Ascending aorta (tissue), 2 donors: Measurements from ENCODE around the gene BBX. TPM values are rescaled to one million over a fixed set of nuclear protein-coding genes. Genes with fewer than 3 reads are reported as not detected.

Source experiments
- DNase-seq, 2 donors: peaks; one replicate each; pipeline ENCODE4 v3.0.0-alpha.2; 2019; ENCODE audit warnings: low spot score in 2 of 2
- H3K27ac ChIP-seq, 2 donors: fragments of 200-600 bp; sonication (generic); one replicate each; pipeline ENCODE4 v1.5.1; 2016 to 2017; ENCODE audit warnings: mild to moderate bottlenecking in 1 of 2
- H3K27me3 ChIP-seq: fragments of 200-600 bp; sonication (generic); one replicate; pipeline ENCODE4 v1.5.1; 2017
- H3K36me3 ChIP-seq, 2 donors: fragments of 200-600 bp; sonication (generic); one replicate each; pipeline ENCODE4 v1.5.1; 2016
- H3K4me1 ChIP-seq, 2 donors: fragments of 200-600 bp; sonication (generic); one replicate each; pipeline ENCODE4 v1.5.1; 2016 to 2017; ENCODE audit warnings: mild to moderate bottlenecking in 1 of 2
- H3K4me3 ChIP-seq, 2 donors: fragments of 200-600 bp; sonication (generic); one replicate each; pipeline ENCODE4 v1.5.1; 2016 to 2017; ENCODE audit warnings: mild to moderate bottlenecking in 1 of 2
- H3K9me3 ChIP-seq, 2 donors: fragments of 200-600 bp; sonication (generic); one replicate each; pipeline ENCODE4 v1.5.1; 2016
- intact Hi-C: fragments of 100-400 bp; cut with DNase I; formaldehyde crosslinking; loops from one replicate; pipeline ENCODE4 v1.15.1; 2023
- total RNA-seq: library from RNA; depleted of rRNA; stranded (reverse); fragments of >200 nt; gene quantifications from one replicate; pipeline ENCODE4 v1.1.0, GENCODE V29; 2016
- TF ChIP-seq, protein P1 (sequence below), 3 experiments: fragments of 200-600 bp in 2 of 3; fragments of 450-650 bp in 1 of 3; sonication (generic) in 2 of 3; IDR thresholded peaks; one replicate each; pipeline ENCODE4 v1.5.1; 2016 to 2019; ENCODE audit warnings: antibody characterized with exemption in 3 of 3, mild to moderate bottlenecking in 1 of 3, moderate library complexity in 1 of 3

BBX gene
- total RNA-seq, 1 donor from 2014 or later, result 18.0 TPM

DNA sequence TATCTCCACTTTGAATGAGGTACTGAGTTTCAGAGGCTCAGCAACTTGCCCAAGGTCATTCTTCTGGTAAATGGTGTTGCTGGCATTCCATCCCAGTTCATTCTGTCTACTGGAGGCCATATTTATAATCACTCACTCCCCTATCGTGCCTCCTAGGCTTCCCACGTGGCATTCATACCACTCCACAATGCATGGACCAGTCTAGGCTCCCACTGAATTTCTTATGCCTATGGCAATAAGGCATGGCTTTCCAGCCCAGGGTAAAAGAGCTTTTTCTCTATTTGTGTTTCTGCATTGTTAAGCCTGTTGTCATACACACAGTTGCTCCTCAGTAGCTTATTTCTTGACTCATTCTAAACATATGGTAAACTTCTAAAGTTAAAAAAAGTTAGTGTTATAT lies 19.9 kb downstream of the BBX start:
- H3K4me1 ChIP-seq, result no peaks in the 10 kb centered on the region
- TF ChIP-seq, protein P1, sequence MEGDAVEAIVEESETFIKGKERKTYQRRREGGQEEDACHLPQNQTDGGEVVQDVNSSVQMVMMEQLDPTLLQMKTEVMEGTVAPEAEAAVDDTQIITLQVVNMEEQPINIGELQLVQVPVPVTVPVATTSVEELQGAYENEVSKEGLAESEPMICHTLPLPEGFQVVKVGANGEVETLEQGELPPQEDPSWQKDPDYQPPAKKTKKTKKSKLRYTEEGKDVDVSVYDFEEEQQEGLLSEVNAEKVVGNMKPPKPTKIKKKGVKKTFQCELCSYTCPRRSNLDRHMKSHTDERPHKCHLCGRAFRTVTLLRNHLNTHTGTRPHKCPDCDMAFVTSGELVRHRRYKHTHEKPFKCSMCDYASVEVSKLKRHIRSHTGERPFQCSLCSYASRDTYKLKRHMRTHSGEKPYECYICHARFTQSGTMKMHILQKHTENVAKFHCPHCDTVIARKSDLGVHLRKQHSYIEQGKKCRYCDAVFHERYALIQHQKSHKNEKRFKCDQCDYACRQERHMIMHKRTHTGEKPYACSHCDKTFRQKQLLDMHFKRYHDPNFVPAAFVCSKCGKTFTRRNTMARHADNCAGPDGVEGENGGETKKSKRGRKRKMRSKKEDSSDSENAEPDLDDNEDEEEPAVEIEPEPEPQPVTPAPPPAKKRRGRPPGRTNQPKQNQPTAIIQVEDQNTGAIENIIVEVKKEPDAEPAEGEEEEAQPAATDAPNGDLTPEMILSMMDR (IDR thresholded peaks at IDR 0.05), result no peak
- H3K9me3 ChIP-seq, result no peaks in the 10 kb centered on the region
- no peaks in the 10 kb centered on the region for H3K36me3 ChIP-seq
- no peak for DNase-seq
- no peak overlapping the region for H3K27ac ChIP-seq
- H3K27me3 ChIP-seq, result no peaks in the 10 kb centered on the region
- no peak overlapping the region for H3K4me3 ChIP-seq
- intact Hi-C loops, result no loop called here

DNA sequence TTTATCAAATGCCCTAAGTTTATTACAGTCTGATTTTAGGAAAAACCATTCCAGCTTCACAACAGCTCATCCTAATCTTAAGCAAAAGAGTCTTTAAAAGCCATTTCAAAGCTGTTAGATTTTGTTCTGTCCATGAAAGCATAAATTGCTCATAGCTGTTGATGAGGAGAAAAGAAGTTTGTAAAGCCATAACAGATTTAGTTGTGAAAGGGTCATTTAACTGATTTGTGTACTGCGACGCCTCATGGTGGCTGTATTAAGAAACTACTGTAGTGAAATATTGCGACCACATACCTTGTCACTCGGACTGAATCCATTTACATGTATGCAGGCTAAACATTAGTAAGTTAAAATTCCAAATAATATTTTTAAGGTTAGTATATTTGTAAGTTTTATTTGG lies 20.9 kb downstream of the BBX start:
- Histone ChIP-seq H3K4me1 (no peaks in the 10 kb centered on the region), H3K36me3 (no peaks in the 10 kb centered on the region), H3K27ac (no peak overlapping the region), H3K4me3 (no peak overlapping the region), H3K9me3 (no peaks in the 10 kb centered on the region), H3K27me3 (no peaks in the 10 kb centered on the region)
- DNase-seq, result no peak
- TF ChIP-seq, protein P1 (IDR thresholded peaks at IDR 0.05), result peak in 1 of 3 experiments; percentile 22
- intact Hi-C loops, result no loop called here

DNA sequence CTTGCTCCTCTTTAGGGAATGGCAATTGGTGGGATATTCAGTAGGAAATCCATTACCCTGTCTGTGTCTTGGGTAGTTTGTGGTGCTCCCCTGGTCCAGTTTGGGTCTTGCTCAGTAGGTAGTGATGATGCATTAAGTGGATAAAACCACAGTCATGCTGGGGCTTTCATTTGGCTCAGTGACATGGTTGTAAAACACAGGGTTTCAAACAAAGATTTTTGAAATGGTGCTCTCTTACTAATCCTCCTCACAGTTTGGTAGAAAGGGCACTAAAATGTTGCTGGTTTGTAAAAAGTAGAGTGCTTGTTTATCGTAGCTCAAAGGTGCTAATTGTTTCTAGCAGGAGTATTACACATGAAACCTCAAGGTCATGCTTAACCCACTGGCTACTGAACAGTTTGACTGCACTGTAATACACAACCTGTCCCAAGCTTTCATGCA lies 22.9 kb downstream of the BBX start:
- Histone ChIP-seq H3K27ac (no peak overlapping the region), H3K4me3 (no peak overlapping the region), H3K27me3 (no peaks in the 10 kb centered on the region), H3K9me3 (no peaks in the 10 kb centered on the region), H3K4me1 (no peaks in the 10 kb centered on the region), H3K36me3 (no peaks in the 10 kb centered on the region)
- intact Hi-C loops, result no loop called here
- DNase-seq, result no peak
- TF ChIP-seq, protein P1 (IDR thresholded peaks at IDR 0.05), result no peak

DNA sequence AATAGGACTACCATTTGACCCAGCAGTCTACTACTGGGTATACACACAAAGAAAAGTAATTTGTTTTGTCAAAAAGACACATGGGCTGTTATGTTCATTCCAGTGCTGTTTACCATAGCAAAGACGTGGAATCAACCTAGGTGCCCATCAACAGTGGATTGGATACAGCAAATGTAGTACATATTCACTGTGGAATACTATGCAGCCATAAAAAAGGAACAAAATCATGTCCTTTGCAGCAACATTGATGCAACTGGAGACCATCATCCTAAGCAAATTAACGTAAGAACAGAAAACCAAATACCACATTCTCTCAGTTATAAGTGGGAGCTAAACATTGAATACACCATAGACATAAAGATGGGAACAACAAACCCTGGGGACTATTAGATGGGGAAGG lies 25.8 kb downstream of the BBX start:
- intact Hi-C loops, result no loop called here
- Histone ChIP-seq H3K27me3 (no peaks in the 10 kb centered on the region), H3K4me1 (no peaks in the 10 kb centered on the region), H3K27ac (no peak overlapping the region), H3K36me3 (no peaks in the 10 kb centered on the region), H3K9me3 (no peaks in the 10 kb centered on the region), H3K4me3 (no peak overlapping the region)
- no peak for DNase-seq
- TF ChIP-seq, protein P1 (IDR thresholded peaks at IDR 0.05), result no peak

DNA sequence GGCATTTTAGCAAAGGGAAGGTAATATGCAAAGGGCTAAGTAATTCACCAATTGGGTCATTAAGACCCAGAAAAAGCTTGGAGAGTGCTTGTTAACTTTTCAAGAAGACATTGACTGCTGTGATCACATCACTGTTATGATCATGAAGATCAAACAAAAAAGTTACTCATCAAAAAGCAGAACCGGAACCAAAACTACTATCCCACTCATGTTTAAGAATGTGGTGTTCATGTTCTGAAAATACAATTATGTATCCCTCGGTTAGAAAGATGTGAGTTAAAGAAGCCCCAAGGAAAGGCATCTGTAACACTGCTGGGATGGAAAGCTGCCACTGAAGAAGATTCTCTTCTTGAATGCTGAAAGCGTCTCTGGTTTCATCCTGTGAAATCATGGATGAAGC lies 32.6 kb downstream of the BBX start:
- Histone ChIP-seq H3K4me1 (peaks cover 0 to 3% of the 10 kb centered on the region in 2 donors), H3K27me3 (no peaks in the 10 kb centered on the region), H3K27ac (no peak overlapping the region), H3K9me3 (no peaks in the 10 kb centered on the region), H3K36me3 (no peaks in the 10 kb centered on the region), H3K4me3 (no peak overlapping the region)
- intact Hi-C loops, result no loop called here
- TF ChIP-seq, protein P1 (IDR thresholded peaks at IDR 0.05), result no peak
- DNase-seq, result no peak

DNA sequence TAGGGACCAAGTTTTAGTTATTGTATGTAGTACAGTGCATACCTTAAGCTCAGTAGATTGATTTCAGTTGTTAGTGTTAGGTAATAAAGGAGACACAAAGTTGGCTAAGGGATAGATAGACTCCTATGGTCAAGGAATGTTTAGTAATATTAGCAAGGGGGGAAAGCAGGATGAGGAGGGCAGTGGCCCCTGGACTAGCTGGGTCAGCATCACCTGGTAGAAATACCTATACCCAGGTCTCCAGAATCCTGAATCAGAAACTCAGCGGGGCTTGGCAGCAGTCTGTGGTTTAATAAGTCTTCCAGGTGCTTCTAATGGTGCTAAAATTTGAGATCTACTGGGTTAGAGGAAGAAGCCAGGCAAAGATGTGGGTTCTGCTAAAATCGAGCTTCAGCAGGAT lies 35.0 kb downstream of the BBX start:
- Histone ChIP-seq H3K4me3 (no peak overlapping the region), H3K36me3 (no peaks in the 10 kb centered on the region), H3K27me3 (no peaks in the 10 kb centered on the region), H3K4me1 (peaks cover 0 to 3% of the 10 kb centered on the region in 2 donors), H3K9me3 (no peaks in the 10 kb centered on the region), H3K27ac (no peak overlapping the region)
- no peak for DNase-seq
- TF ChIP-seq, protein P1 (IDR thresholded peaks at IDR 0.05), result no peak
- intact Hi-C loops, result no loop called here
